HG02759 (cell line): Measurements from ENCODE around the gene EFTUD2.

Source experiments
- ATAC-seq: cut with Tn5 transposase; IDR thresholded peaks from one replicate; pipeline ENCODE4 v1.9.1; 2021; ENCODE audit warnings: mild to moderate bottlenecking, moderate library complexity; ENCODE audit not compliant: unreplicated experiment

The EFTUD2 gene

DNA sequence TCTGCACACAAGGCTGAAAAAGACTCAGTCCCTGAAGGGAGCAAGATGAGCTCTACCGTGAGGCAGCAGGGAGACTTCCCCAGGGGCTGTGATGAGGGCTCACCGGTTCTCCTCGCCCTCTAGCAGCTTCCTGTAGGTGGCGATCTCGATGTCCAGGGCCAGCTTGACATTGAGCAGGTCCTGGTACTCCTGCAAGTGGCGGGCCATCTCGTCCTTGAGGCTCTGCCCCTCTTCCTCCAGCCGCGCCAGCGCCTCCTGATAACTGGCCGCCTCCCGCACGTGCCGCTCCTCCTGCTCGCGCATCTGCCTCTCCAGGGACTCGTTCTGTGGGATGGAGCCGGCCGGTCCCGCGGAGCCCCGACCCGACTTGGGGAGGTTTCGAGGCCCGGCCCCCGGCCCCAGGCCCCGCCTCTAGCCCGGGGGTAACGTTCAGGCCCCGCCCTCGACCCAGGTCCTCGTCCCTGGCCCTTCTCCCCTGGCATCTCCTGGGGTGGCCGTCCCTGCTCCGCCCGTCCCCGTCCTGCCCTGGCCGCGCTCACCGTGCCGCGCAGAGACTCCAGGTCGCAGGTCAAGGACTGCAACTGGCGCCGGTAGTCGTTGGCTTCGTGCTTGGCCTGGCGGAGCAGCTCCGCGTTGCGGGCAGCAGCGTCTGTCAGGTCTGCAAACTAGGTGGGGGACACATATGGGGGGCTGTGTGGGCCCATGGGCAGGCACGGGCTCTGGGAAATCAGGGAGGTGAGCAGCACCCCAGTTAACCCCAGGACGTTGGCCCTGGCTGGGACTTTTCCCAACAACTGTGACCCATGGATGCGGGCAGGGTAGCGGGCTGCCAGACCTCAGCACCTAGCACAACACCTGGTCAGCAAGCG lies 12.1 kb upstream of the EFTUD2 start:
- ATAC-seq, result no peak

DNA sequence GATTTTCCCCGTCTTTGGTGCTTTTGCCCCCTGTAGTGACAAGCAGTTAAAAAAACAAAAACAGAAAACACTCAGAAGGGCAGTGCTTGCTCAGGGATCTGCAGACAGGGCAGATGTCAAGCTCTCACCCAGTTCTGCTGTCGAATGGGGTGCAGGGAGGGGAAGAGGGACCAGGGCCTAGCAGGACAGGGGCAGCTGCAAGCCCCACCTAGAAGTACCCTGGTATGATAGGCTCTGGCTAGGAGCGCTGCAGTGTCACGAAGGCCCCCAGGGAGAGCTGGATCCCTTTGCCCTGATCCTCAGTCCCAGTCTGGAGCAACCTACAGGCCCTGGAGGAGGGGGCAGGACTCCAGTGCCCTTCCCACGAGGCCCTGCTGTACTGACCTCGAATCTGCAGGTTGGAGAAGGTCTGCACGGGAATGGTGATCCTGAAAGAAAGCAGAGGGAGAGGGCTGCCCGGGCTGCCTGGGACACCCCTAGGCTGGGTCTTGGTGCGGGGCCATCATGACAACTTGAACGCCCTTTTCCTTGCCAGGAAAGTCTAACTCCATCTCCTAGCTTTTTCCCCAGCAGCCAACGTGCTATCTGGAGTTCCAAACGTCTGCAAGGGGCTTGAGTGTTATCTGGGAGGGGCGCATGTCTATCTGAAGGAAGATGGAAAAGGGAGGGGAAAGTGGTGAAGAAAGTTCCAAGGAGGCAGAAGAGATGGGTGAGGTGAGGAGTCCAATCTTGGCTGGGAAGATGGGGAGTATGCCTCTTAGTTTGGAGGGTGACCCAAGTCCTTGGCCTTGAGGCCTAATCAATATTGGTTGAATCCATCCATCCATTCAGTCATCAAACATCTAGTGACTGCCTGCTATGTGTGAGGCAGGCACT lies 11.2 kb upstream of the EFTUD2 start:
- no peak for ATAC-seq

DNA sequence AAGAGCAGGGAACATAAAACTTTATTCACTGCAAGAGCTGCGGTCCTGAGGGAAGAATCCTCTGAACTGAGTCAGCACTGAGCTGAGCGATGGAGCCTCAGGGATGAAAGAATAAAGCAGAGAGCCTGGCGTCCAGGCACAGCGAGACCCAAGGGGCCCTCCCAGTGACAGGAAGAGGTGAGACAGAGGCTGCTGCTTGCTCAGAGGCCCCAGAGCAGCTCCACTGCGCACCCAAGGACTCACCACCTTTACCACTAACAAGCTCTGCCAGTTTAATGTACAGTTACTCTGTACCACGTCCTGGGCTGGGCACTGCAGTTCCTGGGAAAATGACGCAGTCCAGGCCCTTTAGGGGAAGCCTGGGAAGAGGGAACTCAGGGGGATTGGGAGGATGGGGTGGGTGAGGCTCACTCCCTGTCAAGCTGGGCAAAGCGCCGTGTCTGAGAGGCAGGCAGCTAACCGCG lies 10.5 kb upstream of the EFTUD2 start:
- no peak for ATAC-seq

DNA sequence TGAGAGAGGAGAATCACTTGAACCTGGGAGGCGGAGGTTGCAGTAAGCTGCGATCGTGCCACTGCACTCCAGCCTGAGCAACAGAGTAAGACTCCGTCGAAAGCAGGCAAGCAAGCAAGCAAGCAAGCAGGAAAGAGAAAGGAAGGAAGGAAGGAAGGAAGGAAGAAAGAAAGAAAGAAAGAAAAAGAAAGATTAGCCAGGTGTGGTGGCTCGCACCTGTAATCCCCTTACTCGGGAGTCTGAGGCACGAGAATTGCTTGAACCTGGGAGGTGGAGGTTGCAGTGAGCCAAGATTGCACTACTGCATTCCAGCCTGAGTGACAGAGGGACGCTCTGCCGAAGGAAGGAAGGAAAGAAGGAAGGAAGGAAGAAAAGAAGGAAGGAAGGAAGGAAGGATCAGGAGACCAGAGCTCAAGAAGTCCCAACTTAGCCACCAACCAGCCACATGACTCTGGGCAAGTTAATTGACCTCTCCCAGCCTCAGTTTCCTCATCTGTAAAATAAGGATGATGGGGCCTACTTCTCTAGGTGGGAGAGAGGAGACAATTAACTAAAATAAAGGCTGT lies 9.6 kb upstream of the EFTUD2 start:
- no peak for ATAC-seq

DNA sequence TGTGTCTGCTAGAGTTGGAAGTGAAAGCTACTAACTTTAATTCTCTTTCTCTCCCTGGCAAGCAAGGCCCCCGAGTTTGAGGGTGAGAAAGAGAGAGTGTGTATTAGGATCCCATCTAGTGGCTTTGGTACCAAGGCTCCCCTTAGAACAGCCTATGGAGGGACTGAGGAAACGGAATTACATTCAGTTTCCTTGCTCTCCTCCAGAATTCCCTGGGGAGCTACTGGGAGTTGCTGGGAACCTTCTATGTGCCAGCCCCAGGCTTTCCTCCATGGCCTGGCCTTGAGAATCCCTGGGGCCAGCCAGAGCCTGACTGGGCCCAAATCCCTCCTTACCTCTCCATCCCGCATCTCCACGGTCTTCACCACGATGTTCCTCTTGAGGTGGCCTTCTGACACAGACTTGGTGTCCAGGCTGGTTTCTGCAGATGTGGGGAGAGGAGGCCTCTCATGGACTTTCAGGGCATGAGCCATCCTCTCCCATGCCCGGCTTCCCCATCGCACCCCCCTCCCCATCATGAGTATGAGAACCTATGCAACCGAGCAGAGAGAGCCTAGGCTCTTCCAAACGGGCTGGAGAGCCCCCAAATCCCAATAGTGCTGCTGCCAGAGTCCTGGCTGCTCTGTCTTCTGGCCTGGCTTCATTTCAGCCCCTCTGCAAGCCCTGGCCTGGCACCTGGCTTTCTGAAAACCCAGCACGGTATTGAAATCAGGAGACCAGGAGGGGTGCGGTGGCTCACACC lies 8.7 kb upstream of the EFTUD2 start:
- ATAC-seq, result no peak

DNA sequence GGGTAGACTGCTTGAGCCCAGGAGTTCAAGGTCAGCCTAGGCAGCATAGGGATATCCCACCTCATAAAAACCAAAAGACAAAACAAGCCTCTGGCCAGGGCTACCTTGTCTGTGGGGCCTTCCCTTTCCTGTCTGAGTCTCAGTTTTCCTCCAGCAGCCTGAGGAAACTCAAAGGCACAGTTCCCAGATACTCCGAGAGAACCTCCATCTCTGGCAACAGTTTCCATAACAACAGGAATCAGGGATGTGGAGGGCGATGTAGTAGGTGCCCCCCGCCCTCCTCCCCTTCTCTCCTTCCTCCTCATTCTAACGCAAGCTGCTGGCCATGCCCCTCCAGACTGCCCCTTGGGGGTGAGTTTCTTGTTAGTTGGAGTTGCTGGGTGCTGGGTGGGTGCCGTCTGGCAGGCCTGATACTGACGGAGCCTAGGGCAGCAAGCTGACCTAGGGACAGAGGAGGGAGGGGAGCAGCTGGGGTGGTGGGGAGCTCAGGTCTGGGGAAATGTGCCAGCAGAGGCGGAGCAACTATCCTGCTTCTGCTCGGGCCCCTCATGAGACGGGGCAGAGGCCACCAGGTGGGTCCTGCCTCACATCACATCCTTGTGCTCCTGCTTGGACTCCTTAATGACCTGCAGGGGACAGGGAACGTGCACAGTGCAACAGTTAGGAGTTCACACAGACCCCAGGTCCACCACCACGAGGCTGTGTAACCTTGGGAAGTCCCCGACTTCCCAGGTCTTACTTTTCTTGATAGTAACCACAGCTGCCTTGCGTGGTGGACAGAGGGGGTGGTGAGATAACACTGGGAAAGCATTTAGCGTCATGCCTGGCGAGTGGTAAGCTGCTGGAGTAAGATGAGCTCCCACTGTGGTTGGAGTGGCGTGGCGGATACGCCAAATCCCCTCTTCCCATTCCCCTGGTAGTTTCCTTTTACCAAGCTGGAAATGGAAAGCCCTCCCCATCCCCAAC lies 7.8 kb upstream of the EFTUD2 start:
- ATAC-seq, result no peak

DNA sequence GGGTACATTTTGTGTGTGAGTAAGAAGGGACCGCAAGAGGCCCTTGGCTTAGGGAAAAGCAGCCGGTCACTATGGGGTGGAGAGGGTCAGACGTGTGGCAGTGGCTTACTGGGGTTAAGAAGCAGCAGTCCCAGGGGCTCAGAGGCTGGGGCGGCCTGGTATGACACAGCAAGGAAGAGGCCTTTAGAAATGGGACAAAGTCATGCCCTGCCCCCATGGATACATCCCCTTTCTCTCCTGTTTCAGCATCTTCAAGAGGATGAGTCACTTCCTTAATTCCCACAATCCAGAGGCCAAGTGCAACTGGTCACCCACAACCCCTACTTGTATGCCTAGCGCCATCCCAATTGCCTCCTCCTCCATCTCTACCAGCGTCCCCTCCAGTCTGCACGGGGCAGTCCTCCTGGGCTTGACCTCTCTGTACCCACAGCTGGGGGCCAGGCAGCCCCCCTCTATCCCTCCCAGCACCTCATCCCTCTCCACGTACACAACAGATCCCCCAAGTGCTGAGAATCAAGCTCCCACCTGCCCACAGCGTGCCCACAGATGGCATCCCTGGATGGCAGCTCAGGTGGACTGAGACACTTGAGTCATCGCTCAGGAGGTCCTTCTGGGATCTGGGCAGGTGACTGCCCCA lies 6.9 kb upstream of the EFTUD2 start:
- no peak for ATAC-seq

DNA sequence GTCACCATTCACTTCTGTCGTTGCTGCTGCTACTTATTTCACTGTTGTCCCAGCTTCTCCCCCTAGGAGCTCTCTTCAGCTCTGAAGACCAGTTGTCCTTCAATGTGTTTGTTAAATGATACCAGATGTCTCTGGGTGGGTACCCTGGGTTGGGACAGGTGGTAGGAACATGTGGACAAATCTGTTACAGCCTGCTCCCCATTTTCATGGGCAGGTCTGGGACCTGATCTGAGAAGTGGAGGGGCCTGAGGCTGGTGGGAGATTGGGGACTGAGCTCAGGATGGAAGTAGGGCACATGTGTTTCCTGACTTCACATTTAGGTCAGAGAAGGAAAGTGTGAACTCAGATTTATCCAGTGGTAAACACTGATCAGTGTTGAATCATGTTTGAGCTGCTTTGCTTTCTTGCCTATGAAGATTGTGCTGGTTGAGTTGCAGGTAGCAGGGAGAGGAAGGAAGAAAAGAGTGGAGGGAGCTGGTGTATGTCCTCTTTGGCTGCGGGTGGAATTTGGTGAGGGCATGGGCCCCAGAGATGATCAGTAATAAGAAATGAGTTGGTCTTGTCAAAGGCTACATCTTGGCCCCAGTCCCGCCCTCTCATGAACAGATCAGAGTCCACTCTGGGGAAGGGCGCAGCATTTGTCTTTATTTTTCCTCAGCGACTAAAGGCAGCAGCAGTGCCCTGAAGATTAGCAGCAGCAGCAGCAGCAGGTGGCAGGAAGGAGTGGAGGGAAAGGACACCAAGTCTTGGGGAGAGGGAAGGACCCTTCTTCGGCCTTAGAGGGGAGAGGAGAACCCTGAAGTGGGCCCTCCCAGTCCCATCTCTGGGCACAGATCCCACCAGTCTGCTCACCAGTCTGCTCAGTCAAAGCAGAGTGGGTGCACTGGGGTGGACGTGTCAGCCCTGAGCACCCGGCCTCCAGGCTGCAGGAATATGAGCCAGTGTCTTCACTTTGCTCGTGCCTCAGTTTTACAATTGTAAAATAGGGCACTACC lies 6.1 kb upstream of the EFTUD2 start:
- ATAC-seq, result no peak

DNA sequence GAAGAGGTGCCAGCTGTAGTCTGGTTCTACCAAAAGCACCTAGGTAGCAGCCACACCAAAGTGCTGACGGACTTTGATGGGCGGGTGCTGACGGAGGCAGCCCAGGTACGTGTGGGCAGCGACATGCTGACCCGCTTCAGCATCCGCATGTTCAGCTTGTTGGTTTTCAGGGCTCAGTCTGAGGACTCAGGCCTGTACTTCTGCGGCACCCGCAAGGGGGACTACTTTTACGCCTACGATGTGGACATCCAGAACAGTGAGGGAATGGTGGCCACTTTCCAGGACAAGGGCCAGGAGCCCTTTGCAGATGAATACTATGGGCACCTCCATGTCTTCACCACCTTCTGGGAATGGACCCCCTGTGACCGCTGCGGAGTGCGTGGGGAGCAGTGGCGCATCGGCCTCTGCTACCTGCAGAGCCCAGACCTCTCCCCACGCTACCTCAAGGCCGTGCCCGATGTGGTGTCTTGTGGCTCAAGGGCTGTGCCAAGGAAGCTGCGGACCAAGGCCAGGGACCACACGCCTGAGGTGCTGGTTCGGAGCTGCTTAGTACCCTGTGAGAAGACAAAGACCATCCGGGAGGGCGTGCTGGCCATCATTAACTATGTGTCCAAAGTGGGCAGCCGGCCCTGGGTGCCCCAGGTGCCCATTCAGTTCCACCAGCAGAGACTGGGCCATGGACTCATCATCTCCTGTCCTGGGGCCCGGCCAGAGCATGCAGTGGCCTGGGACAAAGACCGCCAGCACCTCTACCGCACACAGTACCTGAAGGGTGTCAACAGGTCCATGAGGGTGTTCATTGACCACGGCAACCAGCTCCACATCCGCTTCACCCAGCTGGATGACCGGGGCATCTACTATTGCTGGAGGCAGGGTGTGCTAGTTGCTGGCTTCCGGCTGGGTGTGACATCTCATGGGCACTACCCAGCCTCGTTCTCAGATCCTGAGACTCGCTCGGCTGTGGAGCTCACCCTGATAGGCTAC lies 5.0 kb upstream of the EFTUD2 start:
- no peak for ATAC-seq

DNA sequence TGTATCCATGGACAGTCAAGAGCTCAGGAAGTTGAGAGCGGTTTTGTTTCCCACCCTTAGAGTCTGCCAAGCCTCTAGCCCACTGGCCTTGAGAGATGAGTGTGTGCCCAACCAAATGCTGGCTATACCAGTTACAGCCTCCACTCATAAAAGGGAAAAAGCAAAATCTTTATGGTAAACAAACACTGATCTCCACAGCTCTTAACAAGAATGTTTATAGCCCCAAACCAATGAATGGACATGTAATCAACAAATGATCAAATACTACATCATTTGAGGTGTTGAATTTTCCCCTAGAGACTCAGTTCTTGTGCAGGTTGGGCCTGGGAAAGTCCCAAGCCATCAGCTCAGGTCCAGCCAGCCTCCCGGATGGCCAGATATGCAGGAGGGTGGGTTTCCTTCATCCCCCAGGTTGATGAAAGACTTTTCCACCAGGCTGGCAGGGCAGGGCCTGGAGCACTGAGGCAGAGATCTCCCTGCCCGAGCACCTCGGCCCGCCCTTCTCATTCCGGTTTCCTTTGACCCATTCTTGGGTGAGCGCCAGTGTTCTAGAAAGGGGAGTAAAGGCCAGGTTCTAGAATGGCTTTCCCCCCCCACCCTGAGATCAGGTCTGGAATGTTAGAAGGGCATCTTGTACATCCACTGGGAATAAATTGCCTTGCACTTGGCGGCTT lies 3.9 kb upstream of the EFTUD2 start:
- no peak for ATAC-seq

DNA sequence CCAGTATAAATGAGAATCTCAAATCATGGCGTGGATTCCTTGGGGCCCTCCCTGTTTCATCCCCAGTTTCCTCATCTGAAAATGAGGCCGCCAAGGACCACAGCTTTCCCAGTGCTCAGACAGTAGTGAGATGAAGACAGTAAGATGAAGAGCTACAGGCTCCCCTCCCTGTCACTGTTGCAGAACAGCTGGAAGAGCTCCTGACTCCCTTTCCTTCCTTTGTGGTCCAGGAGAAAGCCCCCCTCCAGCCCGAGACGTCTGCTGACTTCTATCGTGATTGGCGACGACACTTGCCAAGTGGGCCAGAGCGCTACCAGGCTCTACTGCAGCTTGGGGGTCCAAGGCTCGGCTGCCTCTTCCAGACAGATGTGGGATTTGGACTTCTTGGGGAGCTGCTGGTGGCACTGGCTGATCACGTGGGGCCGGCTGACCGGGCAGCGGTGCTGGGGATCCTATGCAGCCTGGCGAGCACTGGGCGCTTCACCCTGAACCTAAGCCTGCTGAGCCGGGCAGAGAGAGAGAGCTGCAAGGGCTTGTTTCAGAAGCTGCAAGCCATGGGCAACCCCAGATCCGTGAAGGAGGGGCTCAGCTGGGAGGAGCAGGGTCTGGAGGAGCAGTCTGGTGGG lies 3.0 kb upstream of the EFTUD2 start:
- ATAC-seq, result no peak

DNA sequence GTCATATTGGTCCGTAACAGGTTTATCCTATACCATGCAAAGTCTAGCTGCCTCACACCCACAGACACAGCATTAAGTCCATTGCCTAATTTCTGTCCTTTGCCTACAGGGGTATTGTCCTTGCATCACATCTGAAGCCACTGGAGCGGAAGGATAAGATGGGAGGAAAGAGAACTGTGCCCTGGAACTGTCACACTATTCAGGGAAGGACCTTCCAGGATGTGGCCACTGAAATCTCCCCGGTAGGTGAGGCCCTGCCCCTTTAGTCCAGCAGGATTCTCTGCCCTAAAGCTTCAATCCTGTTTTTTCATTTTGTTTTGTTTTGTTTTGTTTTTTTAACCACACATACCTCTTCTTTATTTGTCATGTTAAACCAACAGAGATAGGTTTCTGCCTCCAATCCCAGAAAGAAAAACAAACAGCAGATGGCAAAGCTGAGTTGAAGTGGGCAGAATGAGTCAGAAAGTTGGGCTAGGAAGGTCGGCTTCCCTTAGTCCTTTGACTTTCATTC lies 2.2 kb upstream of the EFTUD2 start:
- ATAC-seq, result no peak

DNA sequence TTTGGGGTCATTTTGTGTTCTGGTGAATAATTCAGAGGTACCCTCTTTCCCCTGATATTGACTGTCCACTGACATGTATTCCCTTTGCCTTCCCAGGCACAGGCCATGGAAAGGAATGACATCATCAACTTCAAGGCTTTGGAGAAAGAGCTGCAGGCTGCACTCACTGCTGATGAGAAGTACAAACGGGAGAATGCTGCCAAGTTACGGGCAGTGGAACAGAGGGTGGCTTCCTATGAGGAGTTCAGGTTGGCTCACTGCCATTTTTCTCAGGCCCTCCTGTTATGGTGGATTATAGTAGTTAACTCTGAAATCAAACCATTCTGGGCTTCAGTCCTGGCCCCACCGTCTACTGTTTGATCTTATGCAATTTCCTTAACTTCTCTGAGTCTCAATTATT lies 1.6 kb upstream of the EFTUD2 start:
- no peak for ATAC-seq

DNA sequence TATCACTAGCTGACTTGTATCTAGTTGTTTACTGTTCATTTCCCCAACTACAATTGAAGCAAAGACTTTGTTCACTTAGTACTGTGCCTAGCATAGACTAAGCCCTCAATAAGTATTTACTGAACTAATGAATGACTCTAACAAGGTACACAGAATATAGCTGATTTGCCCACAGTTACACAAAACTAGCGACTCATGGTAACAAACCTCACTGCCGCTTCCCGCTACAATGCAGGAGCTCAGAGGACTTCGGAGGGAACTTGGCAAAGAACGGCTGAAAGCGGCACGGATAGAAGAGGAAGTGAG lies 524 bp downstream of the EFTUD2 start:
- no peak for ATAC-seq

DNA sequence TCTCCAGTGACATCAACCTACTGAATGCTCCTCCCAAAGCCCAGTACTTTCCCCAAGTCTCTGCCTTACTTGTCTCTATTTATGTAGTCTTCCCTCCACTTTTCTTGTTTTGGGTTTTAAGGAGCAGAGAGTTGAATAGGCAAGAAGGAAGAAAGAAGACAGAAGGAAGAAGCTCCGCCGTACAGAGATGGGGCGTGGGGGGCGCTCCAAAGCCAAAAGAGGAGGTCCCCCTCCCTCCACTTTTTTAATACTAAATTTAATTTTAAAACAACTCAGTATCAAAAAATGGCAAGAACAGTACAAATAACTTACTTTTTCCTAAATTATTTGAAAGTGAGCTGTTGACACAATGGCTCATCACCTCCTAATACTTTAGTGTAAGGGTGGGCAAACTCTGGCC lies 4.6 kb downstream of the EFTUD2 start:
- no peak for ATAC-seq

DNA sequence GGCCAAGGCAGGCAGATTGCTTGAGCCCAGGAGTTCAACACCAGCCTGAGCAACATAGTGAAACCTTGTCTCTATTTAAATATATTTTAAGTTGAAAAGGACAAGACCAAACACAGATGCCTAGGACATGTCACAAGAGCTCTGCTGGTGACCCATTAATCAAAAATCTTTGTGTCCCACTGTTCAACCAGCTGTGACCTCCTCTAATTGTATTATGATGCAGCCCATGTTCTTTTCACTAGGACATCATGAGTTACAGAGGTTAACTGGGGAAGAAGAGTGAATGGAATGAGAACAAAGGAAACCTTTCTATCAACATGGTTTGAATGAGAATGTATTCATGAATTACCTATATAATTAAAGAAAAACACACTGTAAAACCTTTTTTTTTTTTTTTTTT lies 7.0 kb downstream of the EFTUD2 start:
- ATAC-seq, result no peak
